NCI-H2029 (cell line): ENCODE measurements around the gene RUNX1.

Source experiments
- DNase-seq: peaks from one replicate; lab custom pipeline; 2025; lab: John Stamatoyannopoulos, UW

Gene RUNX1

GRCh38 chr21:34880401-34880800 lies 168.7 kb downstream of the RUNX1 start:
- DNase-seq, result no peak

DNA sequence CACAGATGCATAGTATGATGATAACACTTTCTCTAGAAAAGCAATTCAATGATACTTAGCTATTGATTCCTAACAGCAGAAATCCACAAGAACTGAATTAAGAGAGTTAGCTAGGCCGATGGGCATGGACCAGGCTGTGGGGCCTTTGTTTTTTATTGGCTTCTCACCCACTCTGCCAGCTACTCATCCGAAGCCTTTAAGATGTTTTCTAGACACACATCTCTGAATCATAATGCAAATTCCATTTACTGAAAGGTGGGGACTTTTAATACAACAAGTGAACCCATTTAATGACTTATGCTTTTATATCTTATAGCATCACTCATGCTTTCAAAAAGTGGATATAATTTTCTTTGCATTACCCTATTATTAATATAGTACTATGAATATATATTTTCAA lies 170.2 kb downstream of the RUNX1 start:
- no peak for DNase-seq

GRCh38 chr21:34878501-34878900 lies 170.6 kb downstream of the RUNX1 start:
- peak; percentile 89 for DNase-seq

GRCh38 chr21:34877485-34878128 lies 171.5 kb downstream of the RUNX1 start:
- DNase-seq, result peak; percentile 66

DNA sequence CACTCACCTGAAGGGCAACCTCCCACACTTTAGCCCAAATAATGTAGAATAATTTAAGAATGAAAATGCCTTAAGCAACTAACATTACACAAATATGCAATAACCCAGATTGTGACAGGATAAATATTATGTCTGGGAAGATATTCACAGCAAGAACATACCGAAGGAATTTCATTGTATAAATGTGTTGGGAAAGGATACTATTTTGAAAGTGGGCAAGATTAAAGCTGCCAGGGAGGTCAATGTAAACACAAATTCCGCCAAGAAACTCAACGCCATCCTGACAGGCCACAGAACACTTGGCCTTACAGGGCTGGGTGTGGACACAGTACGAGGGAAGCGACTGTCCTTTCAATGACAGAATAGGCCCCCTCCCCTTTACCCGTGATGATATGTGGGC lies 173.3 kb downstream of the RUNX1 start:
- no peak for DNase-seq

DNA sequence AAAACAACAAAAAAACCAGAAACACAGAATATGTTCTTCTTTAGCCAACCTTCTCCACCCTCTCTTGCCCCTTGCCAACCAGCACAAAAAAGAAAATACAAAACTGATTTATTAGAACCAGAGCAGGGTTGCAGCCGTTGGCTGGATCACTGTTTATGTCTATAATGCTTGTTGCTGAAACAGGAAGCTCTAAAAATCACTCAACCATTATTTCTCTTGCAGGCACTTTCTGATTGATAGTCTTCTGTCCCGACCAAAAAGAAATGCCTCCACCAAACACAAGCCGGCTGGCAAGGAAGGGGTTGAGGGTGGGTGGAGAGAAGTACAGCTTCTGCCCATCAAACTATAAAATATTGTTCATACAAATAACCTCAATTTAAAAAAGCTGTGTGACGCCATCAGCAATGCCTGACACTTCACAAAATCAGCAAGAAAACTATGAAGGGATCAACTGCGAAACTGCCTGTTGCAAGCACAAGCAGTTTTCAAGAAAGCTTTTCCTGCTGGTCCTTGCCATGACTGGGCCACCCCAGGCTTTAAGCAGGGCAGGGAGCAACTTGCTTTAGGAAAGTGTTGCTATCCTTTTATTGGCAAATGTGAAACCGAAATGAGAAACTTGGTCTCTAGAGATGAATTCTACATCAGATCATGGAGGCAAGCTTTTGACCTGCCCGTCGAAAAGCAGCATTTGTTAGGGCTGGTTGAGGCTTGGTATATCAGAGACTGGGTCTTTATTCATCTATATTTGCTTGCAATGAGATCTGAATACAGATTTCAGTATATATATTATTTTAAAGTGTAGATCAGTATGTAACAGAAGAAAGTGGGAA lies 174.2 kb downstream of the RUNX1 start:
- DNase-seq, result no peak

DNA sequence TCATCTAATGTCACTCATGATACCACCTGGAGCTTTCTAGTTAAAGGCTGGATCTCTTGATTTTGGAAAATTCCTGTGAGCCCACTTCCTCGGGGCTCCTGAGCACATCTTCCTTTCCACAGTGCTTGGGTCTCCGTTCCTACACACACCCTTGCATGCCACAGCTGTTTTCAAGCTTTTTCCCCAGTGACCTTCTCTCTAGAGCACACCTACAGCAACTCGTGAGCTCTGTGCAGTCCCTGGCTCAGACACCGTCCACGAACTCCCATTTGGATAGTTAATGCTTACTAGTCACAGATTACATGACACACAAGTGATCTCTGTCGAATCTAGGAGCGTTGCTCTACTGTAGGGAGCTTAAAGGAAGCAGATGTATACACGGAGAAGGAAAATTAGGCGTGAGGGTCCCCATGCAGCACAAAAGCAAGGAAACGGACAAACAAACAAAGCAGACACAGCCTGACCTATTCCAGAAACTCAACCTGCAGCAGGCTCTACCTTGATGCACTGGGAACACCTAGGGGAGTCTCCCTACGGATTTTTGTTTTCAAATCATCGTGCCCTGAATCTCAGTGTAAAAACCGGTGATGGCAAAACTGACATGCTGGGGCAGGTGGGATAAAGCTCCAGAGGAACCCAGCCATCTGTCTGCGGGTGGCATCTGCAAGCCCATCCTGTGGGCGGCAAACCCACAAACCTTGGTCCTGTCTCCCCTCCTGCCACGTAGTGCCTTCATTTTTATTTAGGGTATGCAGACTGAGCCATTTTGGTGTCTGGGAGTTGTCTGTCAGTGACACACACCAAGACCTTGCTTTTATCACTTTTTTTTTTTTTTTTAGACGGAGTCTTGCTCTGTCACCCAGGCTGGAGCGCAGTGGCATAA lies 177.8 kb downstream of the RUNX1 start:
- no peak for DNase-seq

- no peak for DNase-seq
Measured at GRCh38 chr21:34870246-34870645, 178.9 kb downstream of the RUNX1 start.

GRCh38 chr21:34869545-34869944 lies 179.6 kb downstream of the RUNX1 start:
- DNase-seq, result peak; percentile 73

DNA sequence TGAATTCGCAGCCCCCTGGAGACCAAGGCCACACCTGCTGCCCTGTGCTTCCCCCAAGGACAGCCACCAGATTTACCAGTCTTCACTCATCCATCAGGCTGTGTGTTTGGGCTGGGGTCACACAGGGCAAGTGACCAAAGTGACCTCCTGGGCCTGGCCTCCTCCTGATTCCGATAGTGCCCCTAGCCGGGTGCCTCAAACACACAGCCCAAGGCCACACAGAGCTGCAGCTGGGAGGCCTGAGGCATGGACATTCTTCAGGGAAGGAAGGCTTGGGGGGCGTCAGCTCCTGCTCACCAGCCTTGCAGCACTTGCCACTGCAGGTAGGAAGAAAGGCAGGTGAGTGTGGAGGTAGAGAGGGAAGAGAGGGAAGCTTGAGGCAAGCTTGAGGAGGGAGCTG lies 181.3 kb downstream of the RUNX1 start:
- no peak for DNase-seq

DNA sequence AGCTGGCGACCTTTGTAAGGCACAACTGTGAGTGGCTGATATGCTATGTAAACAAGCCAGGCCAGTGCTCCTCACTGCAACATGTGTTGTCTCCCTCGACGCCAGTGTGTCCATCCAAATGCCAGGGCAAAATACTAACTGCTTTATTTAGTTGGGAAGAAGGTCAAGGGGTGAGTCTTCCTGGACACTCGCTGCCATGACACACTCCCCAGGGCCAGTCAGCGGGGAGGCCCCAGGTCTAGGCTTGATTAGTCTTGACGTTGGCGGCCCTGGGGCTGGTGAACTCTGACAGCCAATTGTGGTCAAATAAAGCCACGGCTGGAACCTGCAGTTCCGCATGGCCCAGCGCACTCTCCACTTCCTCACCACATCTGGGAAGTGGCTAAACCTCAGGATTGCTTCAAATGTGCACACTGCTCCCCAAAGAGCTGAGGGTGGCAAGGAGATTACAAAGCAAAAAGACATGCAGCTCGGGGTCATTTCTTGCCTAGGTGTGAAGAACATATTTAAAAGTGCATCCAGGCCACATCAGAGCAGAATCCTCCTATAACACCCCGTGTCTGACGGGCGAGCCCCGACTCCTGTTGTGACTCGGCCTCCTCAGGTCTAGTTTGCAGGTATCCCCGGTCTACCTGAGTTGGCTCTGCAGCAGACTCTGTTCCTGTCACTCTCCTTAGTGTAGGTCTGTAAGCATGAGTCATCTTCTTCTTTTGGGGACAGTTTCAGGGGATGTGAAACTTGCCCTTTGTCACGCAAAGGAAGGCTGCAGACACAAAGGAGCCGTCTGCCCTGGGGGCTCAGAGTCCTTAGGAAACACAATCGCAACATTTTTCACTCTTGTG lies 183.5 kb downstream of the RUNX1 start:
- no peak for DNase-seq

DNA sequence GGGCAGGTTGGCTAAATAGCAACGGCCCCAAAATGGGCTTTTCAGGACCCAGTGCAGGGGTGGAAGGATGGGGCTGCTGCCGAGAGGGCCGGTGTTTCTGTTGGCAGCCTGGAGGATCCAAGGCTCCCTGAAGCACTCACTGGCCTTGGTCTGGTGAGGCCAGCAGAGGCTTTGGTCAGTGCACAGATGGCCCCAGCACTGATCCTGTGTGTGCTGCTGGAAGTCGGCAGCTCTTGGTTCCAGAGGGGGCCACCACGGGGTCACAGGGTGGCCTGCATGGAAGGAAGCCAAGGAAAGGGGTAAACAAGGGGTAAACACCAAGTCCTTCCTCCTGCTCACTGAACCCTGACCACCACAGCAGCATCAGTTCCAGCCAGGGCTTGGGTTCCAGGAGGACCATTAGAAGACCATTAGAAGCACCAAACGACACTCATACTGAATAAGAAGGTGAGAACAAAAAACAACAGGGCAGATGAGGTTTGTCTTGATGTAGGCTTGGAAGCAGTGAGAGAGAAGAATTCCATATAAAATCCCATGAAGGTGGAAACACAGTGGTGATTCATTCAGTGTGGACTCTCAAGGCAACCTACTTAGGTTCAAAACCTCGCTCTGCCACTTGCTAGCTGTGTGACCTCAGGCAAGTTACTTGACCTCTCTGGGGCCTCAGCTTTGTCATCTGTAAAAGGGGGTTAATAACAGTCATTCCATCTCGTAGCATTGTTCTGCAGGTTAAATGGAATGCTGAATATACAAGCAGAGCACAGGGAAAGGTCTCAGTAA lies 184.5 kb downstream of the RUNX1 start:
- no peak for DNase-seq

DNA sequence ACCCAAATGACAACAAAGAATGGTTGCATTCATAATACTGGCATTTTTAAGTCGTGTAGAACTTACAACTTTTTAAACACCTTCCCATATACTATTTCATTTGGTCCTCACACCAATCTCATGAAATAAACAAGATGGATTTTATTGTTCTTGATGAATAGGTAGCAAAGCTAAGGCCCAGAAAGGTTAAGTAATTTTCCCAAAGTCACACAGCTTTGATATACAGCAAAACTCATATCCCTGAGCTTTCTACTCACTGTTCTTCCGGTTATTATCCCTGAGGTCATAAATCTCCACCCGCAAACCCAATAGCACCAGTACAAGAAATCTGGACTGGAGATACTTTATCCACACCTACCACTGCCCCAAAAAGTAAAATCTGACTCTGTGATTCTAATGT lies 186.2 kb downstream of the RUNX1 start:
- DNase-seq, result no peak

- DNase-seq, result no peak
Measured at GRCh38 chr21:34861258-34861657, 187.8 kb downstream of the RUNX1 start.

DNA sequence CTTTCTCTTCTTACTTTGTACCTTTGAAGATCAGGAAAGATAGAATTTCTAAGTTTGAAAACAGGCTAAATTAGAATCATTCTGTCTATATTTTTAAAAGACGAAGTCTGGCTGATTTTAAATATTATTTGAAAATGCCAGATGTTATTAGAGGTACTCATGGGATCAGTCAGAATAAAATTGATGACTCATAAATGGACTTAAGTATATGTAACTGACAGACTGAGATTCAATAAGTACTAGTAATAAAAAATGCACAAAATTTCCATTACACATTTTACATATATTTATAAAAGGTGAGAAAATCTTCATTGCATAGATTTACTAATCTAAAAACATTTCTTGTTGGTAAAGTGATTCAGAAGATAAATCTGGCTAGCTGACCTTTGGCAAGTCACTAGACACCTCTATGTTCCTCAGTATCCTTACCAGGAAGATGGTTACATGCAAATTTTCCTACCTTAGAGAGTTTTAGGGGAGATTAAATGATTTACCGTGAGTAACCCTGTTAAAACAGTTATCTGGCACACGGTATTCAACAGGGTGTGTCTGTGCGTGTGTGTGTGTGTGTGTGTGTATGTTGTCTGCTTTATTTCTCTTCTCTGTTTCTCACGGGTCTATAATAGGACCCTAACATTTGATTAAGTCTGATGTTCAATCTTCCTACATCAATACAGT lies 189.0 kb downstream of the RUNX1 start:
- no peak for DNase-seq

DNA sequence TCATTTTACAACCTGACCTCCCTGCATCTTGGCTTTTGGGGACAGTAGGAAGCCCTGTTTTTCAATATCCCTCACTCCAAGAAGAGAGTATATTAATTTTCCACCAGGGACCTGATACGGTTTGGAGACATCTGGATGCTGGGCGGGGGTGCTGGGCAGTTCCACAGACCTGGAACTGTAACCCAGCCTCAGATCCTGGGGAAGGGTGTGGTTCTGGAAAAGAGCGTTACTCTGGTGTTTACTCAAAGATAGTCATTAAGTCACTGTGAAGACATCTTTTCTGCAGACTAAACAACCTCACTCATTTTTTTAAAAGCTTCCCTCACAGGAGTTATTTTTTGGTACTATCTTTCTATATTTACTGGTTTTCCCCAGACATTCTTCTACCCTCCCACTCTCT lies 190.5 kb downstream of the RUNX1 start:
- no peak for DNase-seq

GRCh38 chr21:34857874-34858273 lies 191.2 kb downstream of the RUNX1 start:
- no peak for DNase-seq

DNA sequence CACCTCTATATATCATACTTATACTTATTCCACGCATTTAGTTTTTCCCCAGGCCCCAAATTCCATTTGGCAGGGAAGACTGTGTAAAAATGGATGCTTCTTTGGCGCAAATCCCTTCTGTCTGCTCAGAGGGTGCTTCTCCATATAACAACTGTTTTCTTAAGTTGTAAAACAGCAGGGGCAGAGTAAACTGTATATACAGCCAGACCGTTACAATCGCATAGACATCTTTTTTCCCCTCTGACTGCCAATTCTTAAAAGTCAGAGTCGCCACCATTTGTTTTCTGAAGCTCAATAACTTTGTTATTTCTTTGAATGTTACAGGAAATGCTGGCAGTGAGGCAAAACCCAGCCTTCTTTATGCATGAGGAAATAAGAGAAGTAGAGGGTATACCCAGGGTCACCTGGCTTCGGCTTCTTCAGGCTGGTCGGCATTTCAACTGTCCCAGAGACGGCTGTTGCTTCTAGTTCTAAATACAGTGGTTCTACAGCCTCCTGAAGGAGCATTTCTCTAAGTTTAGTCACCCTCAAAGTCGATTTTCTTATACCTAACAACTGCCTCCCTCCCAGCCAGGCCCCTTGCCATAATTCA lies 191.9 kb downstream of the RUNX1 start:
- DNase-seq, result no peak

GRCh38 chr21:34852448-34852847 lies 196.7 kb downstream of the RUNX1 start:
- no peak for DNase-seq

DNA sequence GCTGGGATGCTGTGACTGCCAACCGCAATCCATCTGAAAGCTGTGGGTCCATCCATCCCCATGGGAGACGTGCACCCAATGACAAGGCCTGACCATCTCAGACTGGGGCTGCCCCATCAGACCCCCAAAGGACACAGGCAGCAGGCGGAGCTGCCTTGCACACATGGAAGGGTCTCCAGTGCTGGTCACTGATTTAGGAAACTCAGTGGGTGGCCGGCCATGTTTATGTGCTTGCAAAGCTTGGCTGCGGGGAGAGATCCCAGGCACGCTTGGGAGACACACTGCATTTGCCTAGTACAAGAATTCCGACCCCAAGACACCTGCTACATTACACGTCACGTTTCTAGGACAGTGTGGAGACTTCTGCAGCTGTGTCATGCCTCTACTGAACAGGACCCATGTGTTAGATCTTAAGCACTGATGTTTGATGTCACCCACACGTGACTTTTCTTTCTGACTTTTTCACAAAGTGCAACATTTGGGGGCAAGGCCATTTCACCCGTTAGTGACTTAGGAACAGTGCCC lies 198.9 kb downstream of the RUNX1 start:
- no peak for DNase-seq
